Hepatocyte (in vitro differentiated cells): Measurements from ENCODE around the gene OR5D18.

Experiments
- EZH2phosphoT487 ChIP-seq: fragments of 200-600 bp; sonication (generic); IDR thresholded peaks from one replicate; pipeline ENCODE4 v1.6.1; 2018; ENCODE audit warnings: antibody characterized with exemption, mild to moderate bottlenecking, low read depth, moderate library complexity; ENCODE audit not compliant: unreplicated experiment, severe bottlenecking
- TF ChIP-seq, protein P1 (sequence below): fragments of 200-600 bp; sonication (generic); IDR thresholded peaks from 2 replicates; pipeline ENCODE4 v1.5.1; 2016; ENCODE audit warnings: antibody characterized with exemption, mild to moderate bottlenecking; ENCODE audit not compliant: poor library complexity

- TF ChIP-seq, protein P1, sequence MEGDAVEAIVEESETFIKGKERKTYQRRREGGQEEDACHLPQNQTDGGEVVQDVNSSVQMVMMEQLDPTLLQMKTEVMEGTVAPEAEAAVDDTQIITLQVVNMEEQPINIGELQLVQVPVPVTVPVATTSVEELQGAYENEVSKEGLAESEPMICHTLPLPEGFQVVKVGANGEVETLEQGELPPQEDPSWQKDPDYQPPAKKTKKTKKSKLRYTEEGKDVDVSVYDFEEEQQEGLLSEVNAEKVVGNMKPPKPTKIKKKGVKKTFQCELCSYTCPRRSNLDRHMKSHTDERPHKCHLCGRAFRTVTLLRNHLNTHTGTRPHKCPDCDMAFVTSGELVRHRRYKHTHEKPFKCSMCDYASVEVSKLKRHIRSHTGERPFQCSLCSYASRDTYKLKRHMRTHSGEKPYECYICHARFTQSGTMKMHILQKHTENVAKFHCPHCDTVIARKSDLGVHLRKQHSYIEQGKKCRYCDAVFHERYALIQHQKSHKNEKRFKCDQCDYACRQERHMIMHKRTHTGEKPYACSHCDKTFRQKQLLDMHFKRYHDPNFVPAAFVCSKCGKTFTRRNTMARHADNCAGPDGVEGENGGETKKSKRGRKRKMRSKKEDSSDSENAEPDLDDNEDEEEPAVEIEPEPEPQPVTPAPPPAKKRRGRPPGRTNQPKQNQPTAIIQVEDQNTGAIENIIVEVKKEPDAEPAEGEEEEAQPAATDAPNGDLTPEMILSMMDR: no peak
- TF ChIP-seq EZH2phosphoT487: no peak
Measured at GRCh38 chr11:55854704-55855103, 35.3 kb downstream of the OR5D18 start.
